K562 (cell line): ENCODE results near the gene TIMP4. TPM values are rescaled to one million over a fixed set of nuclear protein-coding genes. Genes with fewer than 3 reads are reported as not detected.

Experiments
- ATAC-seq: fragments of 200-7000 bp; cut with Tn5 transposase; 3 replicates; pipeline ENCODE4 v1.9.1; 2020; ENCODE audit warnings: moderate library complexity
- BruUV-seq: library from RNA; stranded (reverse); fragments of 400-500 nt; replicated peaks from 2 replicates; lab custom pipeline; 2021; lab: Mats Ljungman, UMichigan
- CTCF ChIA-PET: fragments of 300-600 bp; formaldehyde crosslinking; extraction: SDS; loops from one replicate; lab custom pipeline; 2021; ENCODE audit warnings: low intra/inter-chr PET ratio; lab: Yijun Ruan, JAX
- POLR2A ChIA-PET: fragments of 300-600, 350-650 bp; sonication (Branson Sonifier 250); formaldehyde crosslinking; extraction: SDS; loops from one replicate; lab custom pipeline; 2021; ENCODE audit warnings: antibody characterized with exemption, inconsistent platforms; lab: Yijun Ruan, JAX
- DNase-seq, 4 experiments: peaks; one replicate each; pipeline versions ENCODE4 v3.0.0 to v3.0.0-alpha.2; 2011 to 2018; ENCODE audit warnings: low spot score in 3 of 4, mixed read lengths in 3 of 4; ENCODE audit errors: extremely low read depth in 1 of 4
- FAIRE-seq: peaks from 2 replicates; lab custom pipeline; 2011; peaks lifted over from hg19 to GRCh38; lab: Jason Lieb, UNC
- H2AFZ ChIP-seq: 2 replicates; pipeline ENCODE4 v1.6.0; 2011; ENCODE audit warnings: low read depth, low read length, control low read depth, inconsistent platforms
- H3K27ac ChIP-seq: fragments of 200-600 bp; 3 replicates; pipeline ENCODE4 v1.8.0; 2011; ENCODE audit warnings: low read depth, mild to moderate bottlenecking, control low read depth, inconsistent platforms, low read length, moderate library complexity, mixed read lengths; ENCODE audit errors: extremely low read depth
- H3K27me3 ChIP-seq, 2 experiments: fragments of 300-600 bp in 1 of 2; 2 replicates in 1 of 2; 3 replicates in 1 of 2; pipeline versions ENCODE4 v1.6.0 to v1.8.0; 2011; ENCODE audit warnings: inconsistent platforms in 2 of 2, low read length in 2 of 2, mild to moderate bottlenecking in 1 of 2, mixed read lengths in 1 of 2, moderate library complexity in 1 of 2; ENCODE audit not compliant: control insufficient read depth in 2 of 2, insufficient read depth in 2 of 2
- H3K36me3 ChIP-seq: fragments of 300-600 bp; 3 replicates; pipeline ENCODE4 v1.8.0; 2011; ENCODE audit warnings: mild to moderate bottlenecking, low read length, inconsistent platforms; ENCODE audit not compliant: control insufficient read depth, insufficient read depth
- H3K4me1 ChIP-seq, 2 experiments: fragments of 200-600 bp in 1 of 2; replicated peaks in 1 of 2; 2 replicates in 1 of 2; 3 replicates in 1 of 2; pipeline versions ENCODE4 v1.5.1 to v1.8.0; 2011; ENCODE audit warnings: inconsistent platforms in 2 of 2, low read length in 2 of 2, mild to moderate bottlenecking in 1 of 2, mixed read lengths in 1 of 2, moderate library complexity in 1 of 2; ENCODE audit not compliant: control insufficient read depth in 2 of 2, insufficient read depth in 2 of 2
- H3K4me2 ChIP-seq: 2 replicates; pipeline ENCODE4 v1.6.1; 2011; ENCODE audit warnings: low read length, control low read depth, inconsistent platforms, mixed read lengths; ENCODE audit not compliant: insufficient read depth
- H3K4me3 ChIP-seq: fragments of 200-600 bp; sonication (generic), shearing (Covaris generic); 2 replicates; pipeline ENCODE4 v1.5.1; 2016; ENCODE audit warnings: control low read depth, inconsistent platforms
- H3K79me2 ChIP-seq: fragments of 200-600 bp; 3 replicates; pipeline ENCODE4 v1.8.0; 2011; ENCODE audit warnings: low read length, inconsistent platforms; ENCODE audit not compliant: control insufficient read depth, insufficient read depth
- H3K9ac ChIP-seq, 2 experiments: 2 replicates each; pipeline versions ENCODE4 v1.6.0 to v1.6.1; 2011; ENCODE audit warnings: low read depth in 2 of 2, low read length in 2 of 2, control low read depth in 1 of 2, inconsistent platforms in 1 of 2, mild to moderate bottlenecking in 1 of 2, mixed read lengths in 1 of 2; ENCODE audit not compliant: insufficient read depth in 1 of 2
- H3K9me1 ChIP-seq: one replicate; pipeline ENCODE4 v1.6.0; 2011; ENCODE audit warnings: inconsistent platforms, mild to moderate bottlenecking, low read length, moderate library complexity; ENCODE audit not compliant: control insufficient read depth, insufficient read depth
- H3K9me3 ChIP-seq: replicated peaks from 2 replicates; pipeline ENCODE4 v1.5.1; 2011; ENCODE audit warnings: low read depth, low read length, inconsistent platforms; ENCODE audit not compliant: control insufficient read depth, insufficient read depth
- H4K20me1 ChIP-seq: replicated peaks from 2 replicates; pipeline ENCODE4 v1.6.1; 2011; ENCODE audit warnings: low read length, inconsistent platforms, mixed read lengths; ENCODE audit not compliant: control insufficient read depth, insufficient read depth
- ADNP ChIP-seq: fragments of 200-800 bp; sonication (Bioruptor generic); IDR thresholded peaks from 2 replicates; pipeline ENCODE4 v1.6.1; 2016; ENCODE audit warnings: missing genetic modification characterization, missing compliant biosample characterization
- CBX8 ChIP-seq: fragments of 200-600 bp; sonication (generic); IDR thresholded peaks from 2 replicates; pipeline ENCODE4 v1.6.1; 2012; ENCODE audit warnings: borderline replicate concordance, mixed run types, low read depth, mild to moderate bottlenecking, moderate library complexity, mixed read lengths, low read length, control low read depth, inconsistent platforms; ENCODE audit not compliant: poor library complexity, severe bottlenecking; ENCODE audit errors: extremely low read depth
- FOXK2 ChIP-seq, 2 experiments: fragments of 450-650 bp; IDR thresholded peaks in 1 of 2; conservative IDR thresholded peaks in 1 of 2; 2 replicates each; pipeline ENCODE4 v1.6.1; 2016; ENCODE audit warnings: low read depth in 2 of 2, mild to moderate bottlenecking in 1 of 2
- MAZ ChIP-seq, 2 experiments: fragments of 450-650 bp in 1 of 2; sonication (generic) in 1 of 2; formaldehyde crosslinking; IDR thresholded peaks in 1 of 2; conservative IDR thresholded peaks in 1 of 2; 2 replicates each; pipeline versions ENCODE4 v1.4.0 to v1.5.0; 2020; ENCODE audit warnings: mild to moderate bottlenecking in 1 of 2, missing genetic modification reagents in 1 of 2
- NR2C1 ChIP-seq, 2 experiments: fragments of 450-650 bp; IDR thresholded peaks; 2 replicates each; pipeline ENCODE4 v1.6.1; 2017; ENCODE audit warnings: mild to moderate bottlenecking in 2 of 2, antibody characterized with exemption in 1 of 2, inconsistent platforms in 1 of 2, missing compliant biosample characterization in 1 of 2, missing genetic modification characterization in 1 of 2
- SREBF1 ChIP-seq: fragments of 150-350 bp; IDR thresholded peaks from 2 replicates; pipeline ENCODE4 v1.6.1; 2014; ENCODE audit warnings: antibody characterized with exemption, low read depth, low read length, borderline replicate concordance
- ZNF175 ChIP-seq: fragments of 200-800 bp; sonication (Bioruptor generic); IDR thresholded peaks from 2 replicates; pipeline ENCODE4 v1.6.1; 2016; ENCODE audit warnings: low read depth, mild to moderate bottlenecking, missing genetic modification characterization, missing compliant biosample characterization
- WGBS: fragments of 100-300 bp; shearing (Covaris generic); methylation state at CpG from one replicate; pipeline ENCODE4 v1.1.6; 2016; ENCODE audit warnings: low coverage, mixed read lengths; ENCODE audit not compliant: insufficient coverage; ENCODE audit errors: missing lambda C conversion rate; 5-methylcytosine and 5-hydroxymethylcytosine counted together
- in situ Hi-C: fragments of 300-500 bp; cut with MboI; formaldehyde crosslinking; loops from 4 replicates; pipeline ENCODE4 v1.15.0; 2018; ENCODE audit warnings: inconsistent platforms, mixed read lengths
- intact Hi-C: fragments of 100-400 bp; cut with micrococcal nuclease; formaldehyde crosslinking; loops from 2 replicates; pipeline ENCODE4 v1.14.2; 2022
- polyA plus RNA-seq, 8 experiments: library from polyadenylated mRNA; depleted of rRNA in 4 of 8; stranded (reverse) in 5 of 8; unstranded in 3 of 8; fragments of >200 nt; fragmentation: Nextera tagmentation in 2 of 8; fragmentation: Illumina TruSeq in 1 of 8; extraction: Ambion mirVana in 2 of 8; extraction: Trizol in 1 of 8; gene quantifications; 2 replicates each; pipeline versions ENCODE4 v1.2.1 to v1.2.3, GENCODE V29; 2011 to 2014; ENCODE audit warnings: inconsistent platforms in 1 of 8, missing spikeins in 1 of 8
- total RNA-seq, 7 experiments: library from RNA; depleted of rRNA in 6 of 7; stranded (reverse); fragments of >200 nt in 6 of 7; fragmentation: Illumina TruSeq in 2 of 7; extraction: Trizol in 2 of 7; gene quantifications; 2 replicates each; pipeline versions ENCODE4 v1.2.1 to v1.2.3, GENCODE V29; 2011 to 2021; ENCODE audit warnings: low replicate concordance in 1 of 7
- TF ChIP-seq, protein P1 (sequence below): fragments of 250-450 bp; sonication (Bioruptor Pico); IDR thresholded peaks from 2 replicates; pipeline ENCODE4 v1.4.0; 2020; ENCODE audit warnings: mild to moderate bottlenecking, moderate library complexity
- TF ChIP-seq, protein P2 (sequence below): fragments of 450-650 bp; conservative IDR thresholded peaks from 2 replicates; pipeline ENCODE4 v1.6.1; 2016; ENCODE audit warnings: missing genetic modification characterization, low read depth, mild to moderate bottlenecking, missing compliant biosample characterization, moderate library complexity

TIMP4 gene
- total and polyA plus RNA-seq, 9 of the 15 experiments (the other 6 are each of a cell fraction or from before 2014, with no cell fraction given): 0.03 to 0.07 TPM; not detected in 7

DNA sequence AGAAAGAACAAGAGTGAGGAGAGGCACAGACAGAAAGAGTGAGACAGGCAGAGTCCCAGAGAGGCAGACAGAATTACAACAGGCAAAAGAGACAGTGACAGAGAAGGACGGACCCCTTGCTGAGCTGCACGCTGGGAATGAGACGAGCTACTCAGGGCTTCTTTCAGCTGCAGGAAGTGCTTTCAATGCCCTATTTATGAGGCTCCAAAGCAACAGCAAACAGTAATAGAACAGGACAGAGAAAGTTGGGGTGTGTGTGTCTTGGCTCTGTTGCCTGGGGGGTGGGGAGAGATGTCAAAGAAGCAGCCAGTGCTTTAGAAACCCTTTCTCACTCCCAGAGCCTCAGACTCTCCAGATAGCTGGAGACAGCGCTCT is 502 bp upstream of the TIMP4 start:
- no peak for ATAC-seq
- BruUV-seq: no TSS peak
- no peaks in the 10 kb centered on the region for H3K36me3 ChIP-seq
- H4K20me1 ChIP-seq: 0 out of 2 replicates have a peak, but pooled peaks cover 3% of the 10 kb centered on the region
- H3K27me3 ChIP-seq: peaks cover 25 to 38% of the 10 kb centered on the region in 2 experiments; a peak in 4 of 5 replicates
- H3K9ac ChIP-seq: no peak overlapping the region
- no peak overlapping the region for H3K27ac ChIP-seq
- no peak overlapping the region for H3K4me3 ChIP-seq
- H2AFZ ChIP-seq: no peak overlapping the region
- ChIA-PET CTCF (no interaction called here), POLR2A (no interaction called here)
- in situ Hi-C loops (no loop called here), intact Hi-C loops (no loop called here)
- no peak overlapping the region for H3K4me2 ChIP-seq
- TF ChIP-seq, protein P1, sequence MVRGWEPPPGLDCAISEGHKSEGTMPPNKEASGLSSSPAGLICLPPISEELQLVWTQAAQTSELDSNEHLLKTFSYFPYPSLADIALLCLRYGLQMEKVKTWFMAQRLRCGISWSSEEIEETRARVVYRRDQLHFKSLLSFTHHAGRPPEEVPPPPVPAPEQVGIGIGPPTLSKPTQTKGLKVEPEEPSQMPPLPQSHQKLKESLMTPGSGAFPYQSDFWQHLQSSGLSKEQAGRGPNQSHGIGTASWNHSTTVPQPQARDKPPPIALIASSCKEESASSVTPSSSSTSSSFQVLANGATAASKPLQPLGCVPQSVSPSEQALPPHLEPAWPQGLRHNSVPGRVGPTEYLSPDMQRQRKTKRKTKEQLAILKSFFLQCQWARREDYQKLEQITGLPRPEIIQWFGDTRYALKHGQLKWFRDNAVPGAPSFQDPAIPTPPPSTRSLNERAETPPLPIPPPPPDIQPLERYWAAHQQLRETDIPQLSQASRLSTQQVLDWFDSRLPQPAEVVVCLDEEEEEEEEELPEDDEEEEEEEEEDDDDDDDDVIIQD (CRISPR knock-in tag): no peak
- no peak for TF ChIP-seq CBX8
- no peak for TF ChIP-seq SREBF1
- TF ChIP-seq, protein P2, sequence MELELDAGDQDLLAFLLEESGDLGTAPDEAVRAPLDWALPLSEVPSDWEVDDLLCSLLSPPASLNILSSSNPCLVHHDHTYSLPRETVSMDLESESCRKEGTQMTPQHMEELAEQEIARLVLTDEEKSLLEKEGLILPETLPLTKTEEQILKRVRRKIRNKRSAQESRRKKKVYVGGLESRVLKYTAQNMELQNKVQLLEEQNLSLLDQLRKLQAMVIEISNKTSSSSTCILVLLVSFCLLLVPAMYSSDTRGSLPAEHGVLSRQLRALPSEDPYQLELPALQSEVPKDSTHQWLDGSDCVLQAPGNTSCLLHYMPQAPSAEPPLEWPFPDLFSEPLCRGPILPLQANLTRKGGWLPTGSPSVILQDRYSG (tag): no peak
- no peak for TF ChIP-seq ZNF175 (CRISPR knock-in tag)
- no peak for TF ChIP-seq MAZ (CRISPR knock-in tag; conservative IDR thresholded peaks at IDR 0.05 in 1 of 2, IDR thresholded peaks at IDR 0.05 in 1 of 2)
- no peak for TF ChIP-seq FOXK2 (conservative IDR thresholded peaks at IDR 0.05 in 1 of 2, IDR thresholded peaks at IDR 0.05 in 1 of 2; ENCODE audit: low read depth in 2 of 2)
- TF ChIP-seq NR2C1 (IDR thresholded peaks at IDR 0.05): no peak
- TF ChIP-seq NR2C1 (tag; IDR thresholded peaks at IDR 0.05): no peak
- TF ChIP-seq ADNP (tag): no peak
- H3K4me1 ChIP-seq: peaks cover 4 to 6% of the 10 kb centered on the region in 2 experiments; a peak in 2 of 5 replicates
- WGBS: 0% methylated on average over 4 of the region's 4 CpGs
- H3K79me2 ChIP-seq: no peaks in the 10 kb centered on the region
- H3K9me1 ChIP-seq: no peaks in the 10 kb centered on the region
- FAIRE-seq: no peak
- DNase-seq: no peak
- no peaks in the 10 kb centered on the region for H3K9me3 ChIP-seq
